Measurements from ENCODE around the gene CDR2.
"Not testable (repeated sequence)": the region's sequence is repeated elsewhere in the genome, so short reads cannot be mapped to it uniquely, and the experiment has no call there.

Gene CDR2

GRCh38 chr16:22374311-22375116, at the start of gene CDR2:
CDR2 (minus strand) TSS chr16:22374619; CDS start chr16:22374309, 310 bp downstream.
- peak; percentile 87 for DNase-seq (ENCODE audit: low read depth)

GRCh38 chr16:22423716-22424115, 49.3 kb upstream of the CDR2 start:
- DNase-seq (ENCODE audit: low read depth), result no peak

- no peak for DNase-seq (ENCODE audit: low read depth)
These were observed 46.7 kb upstream of the CDR2 start for GRCh38 chr16:22421136-22421535.

- DNase-seq (ENCODE audit: low read depth), result no peak
These were observed 46.3 kb upstream of the CDR2 start for GRCh38 chr16:22420606-22421135.

- no peak for DNase-seq (ENCODE audit: low read depth)
These were observed 45.5 kb upstream of the CDR2 start for GRCh38 chr16:22419908-22420307.

GRCh38 chr16:22418826-22419225, 44.4 kb upstream of the CDR2 start:
- no peak for DNase-seq (ENCODE audit: low read depth)

- DNase-seq (ENCODE audit: low read depth), result not testable (repeated sequence)
These were observed 43.4 kb upstream of the CDR2 start for GRCh38 chr16:22417798-22418197.

GRCh38 chr16:22417019-22417418, 42.6 kb upstream of the CDR2 start:
- no peak for DNase-seq (ENCODE audit: low read depth)

- DNase-seq (ENCODE audit: low read depth), result no peak
These were observed 39.4 kb upstream of the CDR2 start for GRCh38 chr16:22413819-22414218.

GRCh38 chr16:22407486-22407885, 33.1 kb upstream of the CDR2 start:
- no peak for DNase-seq (ENCODE audit: low read depth)

GRCh38 chr16:22402191-22402590, 27.8 kb upstream of the CDR2 start:
- peak; percentile 13 for DNase-seq (ENCODE audit: low read depth)

- no peak for DNase-seq (ENCODE audit: low read depth)
These were observed 26.5 kb upstream of the CDR2 start for GRCh38 chr16:22400900-22401299.

- no peak for DNase-seq (ENCODE audit: low read depth)
These were observed 23.5 kb upstream of the CDR2 start for GRCh38 chr16:22397931-22398330.

- DNase-seq (ENCODE audit: low read depth), result peak; percentile 88
These were observed 23.0 kb upstream of the CDR2 start for GRCh38 chr16:22397464-22397863.

GRCh38 chr16:22395960-22396359, 21.5 kb upstream of the CDR2 start:
- DNase-seq (ENCODE audit: low read depth), result no peak

- no peak for DNase-seq (ENCODE audit: low read depth)
These were observed 19.7 kb upstream of the CDR2 start for GRCh38 chr16:22394121-22394520.

- DNase-seq (ENCODE audit: low read depth), result no peak
These were observed 13.8 kb upstream of the CDR2 start for GRCh38 chr16:22388101-22388644.

GRCh38 chr16:22386976-22387375, 12.6 kb upstream of the CDR2 start:
- peak; percentile 93 for DNase-seq (ENCODE audit: low read depth)

GRCh38 chr16:22385196-22385595, 10.8 kb upstream of the CDR2 start:
- no peak for DNase-seq (ENCODE audit: low read depth)

- no peak for DNase-seq (ENCODE audit: low read depth)
These were observed 9.4 kb upstream of the CDR2 start for GRCh38 chr16:22383827-22384226.

GRCh38 chr16:22381392-22381791, 7.0 kb upstream of the CDR2 start:
- no peak for DNase-seq (ENCODE audit: low read depth)

- no peak for DNase-seq (ENCODE audit: low read depth)
These were observed 6.1 kb upstream of the CDR2 start for GRCh38 chr16:22380529-22380928.

GRCh38 chr16:22379656-22380055, 5.2 kb upstream of the CDR2 start:
- DNase-seq (ENCODE audit: low read depth), result no peak
